Muscle of leg (tissue), 11 donors: ENCODE results near the gene NDUFAF2. TPM values are rescaled to one million over a fixed set of nuclear protein-coding genes. Genes with fewer than 3 reads are reported as not detected.
"Not testable (repeated sequence)": the region's sequence is repeated elsewhere in the genome, so short reads cannot be mapped to it uniquely, and the experiment has no call there.

ENCODE experiments used
- DNase-seq: peaks from one replicate; pipeline ENCODE4 v3.0.0; 2013
- H3K27ac ChIP-seq: one replicate; pipeline ENCODE4 v1.5.1; 2013; ENCODE audit warnings: mild to moderate bottlenecking, low read length, control low read depth
- H3K27me3 ChIP-seq: one replicate; pipeline ENCODE4 v1.6.1; 2013; ENCODE audit warnings: low read length; ENCODE audit not compliant: control insufficient read depth, insufficient read depth
- H3K36me3 ChIP-seq: one replicate; pipeline ENCODE4 v1.6.1; 2013; ENCODE audit warnings: low read length; ENCODE audit not compliant: control insufficient read depth, insufficient read depth
- H3K4me1 ChIP-seq: one replicate; pipeline ENCODE4 v1.6.1; 2013; ENCODE audit warnings: low read length; ENCODE audit not compliant: control insufficient read depth, insufficient read depth
- H3K4me3 ChIP-seq: one replicate; pipeline ENCODE4 v1.5.1; 2013; ENCODE audit warnings: low read length, control low read depth
- H3K9me3 ChIP-seq: replicated peaks from 2 replicates; pipeline ENCODE4 v1.6.1; 2013; ENCODE audit warnings: low read depth, low read length; ENCODE audit not compliant: control insufficient read depth
- WGBS: methylation state at CpG from one replicate; pipeline ENCODE4 v1.1.5; 2013; ENCODE audit warnings: missing lambda C conversion rate; ENCODE audit not compliant: insufficient coverage; 5-methylcytosine and 5-hydroxymethylcytosine counted together
- polyA plus RNA-seq, 8 donors: library from polyadenylated mRNA; unstranded; fragments of 120-200 nt; gene quantifications; one replicate each; pipeline versions ENCODE4 v1.2.1 to v1.2.3, GENCODE V29; 2013; ENCODE audit warnings: inconsistent platforms in 1 of 8, low replicate concordance in 1 of 8; ENCODE audit not compliant: insufficient read length in 8 of 8, insufficient read depth in 1 of 8
- total RNA-seq: library from RNA; stranded (reverse); fragments of 120-200 nt; gene quantifications from one replicate; pipeline ENCODE4 v1.2.4, GENCODE V29; 2013

NDUFAF2 gene
- total and polyA plus RNA-seq, 9 donors = 21.4 to 34.4 (median 30.6) TPM

- whole genome bisulfite sequencing = 100% methylated on average over 1 of the region's 3 CpGs
- H3K27me3 ChIP-seq, DNase-seq, H3K36me3 ChIP-seq, H3K4me1 ChIP-seq, H3K27ac ChIP-seq, H3K4me3 ChIP-seq: not testable (repeated sequence)
- peaks cover 16% of the 10 kb centered on the region for H3K9me3 ChIP-seq
Measured at GRCh38 chr5:60982127-60982526, 37.1 kb downstream of the NDUFAF2 start.

GRCh38 chr5:60989790-60990189 is 44.8 kb downstream of the NDUFAF2 start:
- no peaks in the 10 kb centered on the region for H3K4me1 ChIP-seq
- no CpG with 5 or more reads among the region's 4 CpGs for WGBS
- peaks cover 33% of the 10 kb centered on the region for H3K9me3 ChIP-seq
- no peak overlapping the region for H3K4me3 ChIP-seq
- no peaks in the 10 kb centered on the region for H3K27me3 ChIP-seq
- no peak overlapping the region for H3K27ac ChIP-seq
- H3K36me3 ChIP-seq = peaks cover 2% of the 10 kb centered on the region
- DNase-seq = no peak

- peaks cover 26% of the 10 kb centered on the region for H3K9me3 ChIP-seq
- H3K27ac ChIP-seq = no peak overlapping the region
- H3K4me3 ChIP-seq = no peak overlapping the region
- H3K4me1 ChIP-seq = no peaks in the 10 kb centered on the region
- peaks cover 2% of the 10 kb centered on the region for H3K36me3 ChIP-seq
- no peaks in the 10 kb centered on the region for H3K27me3 ChIP-seq
- 97% methylated on average over 5 of the region's 6 CpGs for WGBS
- DNase-seq = no peak
Measured at GRCh38 chr5:60992871-60993270, 47.9 kb downstream of the NDUFAF2 start.

- Histone ChIP-seq H3K9me3 (peaks cover 26% of the 10 kb centered on the region), H3K27me3 (no peaks in the 10 kb centered on the region), H3K27ac (no peak overlapping the region), H3K4me3 (no peak overlapping the region), H3K36me3 (peaks cover 2% of the 10 kb centered on the region), H3K4me1 (no peaks in the 10 kb centered on the region)
- DNase-seq = no peak
- WGBS = 84% methylated on average over 2 of the region's 2 CpGs
Measured at GRCh38 chr5:60993425-60993824, 48.4 kb downstream of the NDUFAF2 start.

GRCh38 chr5:60993875-60994571 is 49.0 kb downstream of the NDUFAF2 start:
- DNase-seq = no peak
- H3K27me3 ChIP-seq = no peaks in the 10 kb centered on the region
- H3K4me1 ChIP-seq = no peaks in the 10 kb centered on the region
- WGBS = 98% methylated on average over 10 of the region's 11 CpGs
- H3K4me3 ChIP-seq = no peak overlapping the region
- H3K9me3 ChIP-seq = peaks cover 24% of the 10 kb centered on the region
- no peak overlapping the region for H3K27ac ChIP-seq
- H3K36me3 ChIP-seq = peaks cover 2% of the 10 kb centered on the region

GRCh38 chr5:60996368-60996767 is 51.4 kb downstream of the NDUFAF2 start:
- DNase-seq = no peak
- Histone ChIP-seq H3K4me1 (no peaks in the 10 kb centered on the region), H3K36me3 (peaks cover 2% of the 10 kb centered on the region), H3K9me3 (peaks cover 21% of the 10 kb centered on the region), H3K27ac (no peak overlapping the region), H3K27me3 (no peaks in the 10 kb centered on the region), H3K4me3 (no peak overlapping the region)
- WGBS = no CpG with 5 or more reads among the region's 3 CpGs

- Histone ChIP-seq H3K4me1 (no peaks in the 10 kb centered on the region), H3K36me3 (peaks cover 2% of the 10 kb centered on the region), H3K27me3 (no peaks in the 10 kb centered on the region), H3K9me3 (peaks cover 15% of the 10 kb centered on the region), H3K27ac (no peak overlapping the region), H3K4me3 (no peak overlapping the region)
- peak; percentile 17 for DNase-seq
- WGBS = no CpG with 5 or more reads among the region's 1 CpG
Measured at GRCh38 chr5:60997721-60998120, 52.7 kb downstream of the NDUFAF2 start.

GRCh38 chr5:61000887-61001286 is 55.9 kb downstream of the NDUFAF2 start:
- Histone ChIP-seq H3K4me1 (no peaks in the 10 kb centered on the region), H3K36me3 (no peaks in the 10 kb centered on the region), H3K9me3 (no peaks in the 10 kb centered on the region), H3K27ac (no peak overlapping the region), H3K4me3 (no peak overlapping the region), H3K27me3 (no peaks in the 10 kb centered on the region)
- DNase-seq = peak; percentile 10

- Histone ChIP-seq H3K4me1 (no peaks in the 10 kb centered on the region), H3K9me3 (no peaks in the 10 kb centered on the region), H3K36me3 (no peaks in the 10 kb centered on the region), H3K4me3 (no peak overlapping the region), H3K27ac (no peak overlapping the region), H3K27me3 (no peaks in the 10 kb centered on the region)
- WGBS = 94% methylated on average over 2 of the region's 3 CpGs
- no peak for DNase-seq
Measured at GRCh38 chr5:61001647-61002046, 56.6 kb downstream of the NDUFAF2 start.

GRCh38 chr5:61002611-61003355 is 57.8 kb downstream of the NDUFAF2 start:
- Histone ChIP-seq H3K9me3 (no peaks in the 10 kb centered on the region), H3K27me3 (no peaks in the 10 kb centered on the region), H3K27ac (no peak overlapping the region), H3K4me3 (no peak overlapping the region), H3K36me3 (no peaks in the 10 kb centered on the region), H3K4me1 (no peaks in the 10 kb centered on the region)
- WGBS = no CpG with 5 or more reads among the region's 4 CpGs
- DNase-seq = peak; percentile 8
